ENCODE measurements around the gene TMEM233.
A peak's percentile ranks its signal among the peaks of the same experiment; 100 is the strongest.

The TMEM233 gene

DNA sequence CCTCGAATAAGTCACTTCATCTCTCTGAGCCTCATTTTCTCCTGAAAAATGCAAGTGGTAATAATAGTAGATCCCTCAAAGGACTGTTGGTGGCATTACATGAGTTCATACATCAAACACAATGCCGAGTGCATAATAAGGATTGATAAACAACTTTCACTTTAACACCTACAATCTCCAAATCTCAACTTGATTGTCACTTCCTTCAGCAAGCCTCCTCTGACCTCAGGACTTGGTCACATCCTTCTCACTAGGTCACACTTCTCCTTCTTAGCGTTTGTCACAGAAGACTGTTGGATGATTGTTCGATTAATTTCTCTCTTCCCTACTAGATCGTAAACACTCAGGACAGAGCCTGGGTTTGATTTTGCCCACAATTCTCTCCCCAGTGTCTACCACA is 66.5 kb downstream of the TMEM233 start:
- no peak for DNase-seq

GRCh38 chr12:119661882-119662281 is 68.3 kb downstream of the TMEM233 start:
- no peak for DNase-seq

GRCh38 chr12:119664642-119665041 is 71.1 kb downstream of the TMEM233 start:
- no peak for DNase-seq

- DNase-seq, result no peak
Measured at GRCh38 chr12:119665164-119665929, 71.8 kb downstream of the TMEM233 start.

GRCh38 chr12:119666226-119666795 is 72.7 kb downstream of the TMEM233 start:
- no peak for DNase-seq

DNA sequence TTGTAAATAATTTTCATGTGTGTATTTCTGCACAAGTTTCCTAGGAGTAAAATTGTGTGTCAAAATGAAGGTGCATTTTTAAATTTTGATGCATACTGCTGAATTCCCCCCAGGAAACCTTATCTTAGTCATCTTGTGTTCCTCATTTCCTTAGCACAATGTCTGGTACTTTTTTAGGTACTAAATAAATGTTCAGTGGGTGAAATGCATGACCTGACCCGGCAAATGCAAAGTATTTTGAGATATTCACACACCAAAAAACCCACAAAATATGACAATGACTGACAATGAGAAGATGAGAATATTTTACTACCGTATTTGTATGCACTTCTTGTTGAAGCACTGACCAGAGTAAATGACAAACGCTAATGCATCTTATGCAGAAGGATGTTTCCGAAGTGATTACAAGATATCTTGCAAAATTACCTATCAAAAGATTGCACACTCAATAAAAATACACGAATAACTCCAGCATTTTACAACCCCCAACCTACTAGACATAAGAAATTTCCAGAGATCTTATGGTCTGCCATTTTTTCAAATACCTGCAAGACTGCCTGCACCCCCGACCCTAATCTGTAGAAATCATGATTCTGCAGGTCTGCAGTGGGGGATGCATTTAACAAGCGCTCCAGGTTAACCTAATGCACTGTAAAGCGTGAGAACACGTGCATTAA is 73.5 kb downstream of the TMEM233 start:
- DNase-seq, result no peak

GRCh38 chr12:119667577-119668323 is 74.2 kb downstream of the TMEM233 start, which contains the start of gene PRKAB1:
TSS of gene PRKAB1 (plus strand) at chr12:119668133. CDS start at chr12:119668245, 112 bp downstream.
- DNase-seq, result peak; percentile 98

DNA sequence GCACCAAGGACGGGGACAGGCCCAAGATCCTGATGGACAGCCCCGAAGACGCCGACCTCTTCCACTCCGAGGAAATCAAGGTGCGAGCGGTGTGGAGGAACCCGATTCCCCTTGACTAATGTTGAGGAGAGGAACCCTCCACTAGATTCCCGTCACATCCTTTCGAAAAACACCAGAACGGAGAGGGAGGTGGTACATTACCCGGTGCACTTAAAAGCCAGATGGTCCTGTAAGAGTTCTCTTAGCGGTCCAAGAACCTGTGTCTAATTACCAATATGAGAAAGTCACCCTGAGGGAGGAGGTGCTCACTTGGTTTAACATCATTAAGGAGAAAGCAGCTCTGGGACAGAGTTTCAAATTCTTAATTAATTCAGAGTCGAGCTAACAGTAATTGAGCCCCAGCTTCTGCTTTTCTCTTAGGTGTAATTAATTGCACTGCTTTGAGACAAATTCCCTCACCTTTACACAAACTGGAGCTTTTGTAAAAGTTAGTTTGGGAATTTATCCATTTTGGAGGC is 74.8 kb downstream of the TMEM233 start:
- DNase-seq, result no peak

- DNase-seq, result no peak
Measured at GRCh38 chr12:119669744-119670472, 76.3 kb downstream of the TMEM233 start.

DNA sequence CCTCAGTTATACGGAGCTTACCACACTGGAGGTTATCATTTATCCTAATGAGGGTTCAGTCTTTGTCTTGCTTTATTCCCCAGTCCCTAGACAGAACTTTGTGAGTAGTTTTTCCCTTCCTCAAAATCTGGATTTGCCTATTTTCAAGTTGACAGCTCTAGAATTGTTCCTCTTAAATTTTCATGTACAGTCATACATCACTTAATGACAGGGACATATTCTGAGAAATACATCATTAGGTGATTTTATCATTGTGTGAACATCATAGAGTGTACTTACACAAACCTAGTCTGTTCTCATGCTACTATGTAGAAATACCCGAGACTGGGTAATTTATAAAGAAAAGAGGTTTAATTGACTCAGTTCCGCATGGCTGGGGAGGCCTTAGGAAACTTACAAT is 77.5 kb downstream of the TMEM233 start:
- no peak for DNase-seq

- no peak for DNase-seq
Measured at GRCh38 chr12:119672194-119672593, 78.6 kb downstream of the TMEM233 start.

GRCh38 chr12:119673634-119674033 is 80.1 kb downstream of the TMEM233 start:
- DNase-seq, result no peak

DNA sequence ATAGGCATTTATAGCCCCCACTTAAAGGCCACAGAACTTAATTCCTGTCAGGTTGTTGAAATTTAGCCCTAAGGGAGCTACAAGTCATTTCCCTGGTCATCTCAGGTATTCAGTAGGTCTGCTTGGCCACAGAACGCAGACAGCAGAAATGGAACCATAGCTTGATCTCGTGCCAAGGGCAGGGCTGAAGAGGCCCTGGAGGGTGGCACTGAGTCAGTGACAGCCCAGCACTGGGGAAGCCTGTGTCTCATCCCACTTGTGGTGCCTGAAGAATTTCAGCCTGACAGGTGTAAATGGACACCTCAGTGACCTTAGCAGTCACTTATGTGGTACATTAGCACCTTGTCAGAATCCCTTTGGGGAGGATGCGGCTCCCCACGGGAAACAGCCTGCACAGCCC is 81.0 kb downstream of the TMEM233 start:
- DNase-seq, result no peak

- no peak for DNase-seq
Measured at GRCh38 chr12:119676022-119676421, 82.4 kb downstream of the TMEM233 start.

- no peak for DNase-seq
Measured at GRCh38 chr12:119676573-119676972, 83.0 kb downstream of the TMEM233 start.

GRCh38 chr12:119678459-119678858 is 84.9 kb downstream of the TMEM233 start:
- no peak for DNase-seq

DNA sequence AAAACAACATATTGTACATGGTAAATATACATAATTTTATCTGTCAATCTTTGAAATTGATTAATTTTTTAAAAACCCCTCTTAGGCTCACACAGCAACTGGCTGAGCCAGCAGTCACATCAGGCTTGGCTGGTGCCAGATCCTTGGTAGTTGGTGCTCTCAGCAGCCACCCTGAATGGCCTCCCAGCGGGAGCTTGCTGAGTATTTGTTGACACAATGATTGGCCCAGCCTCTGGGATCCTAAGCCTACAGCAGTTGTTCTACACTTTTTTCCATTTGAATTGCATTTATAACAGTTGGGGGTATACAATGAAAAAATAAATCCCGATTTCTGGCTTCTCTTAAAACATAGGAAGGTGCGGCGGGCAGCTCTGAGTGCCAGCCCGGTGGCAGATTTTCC is 85.5 kb downstream of the TMEM233 start:
- DNase-seq, result no peak

DNA sequence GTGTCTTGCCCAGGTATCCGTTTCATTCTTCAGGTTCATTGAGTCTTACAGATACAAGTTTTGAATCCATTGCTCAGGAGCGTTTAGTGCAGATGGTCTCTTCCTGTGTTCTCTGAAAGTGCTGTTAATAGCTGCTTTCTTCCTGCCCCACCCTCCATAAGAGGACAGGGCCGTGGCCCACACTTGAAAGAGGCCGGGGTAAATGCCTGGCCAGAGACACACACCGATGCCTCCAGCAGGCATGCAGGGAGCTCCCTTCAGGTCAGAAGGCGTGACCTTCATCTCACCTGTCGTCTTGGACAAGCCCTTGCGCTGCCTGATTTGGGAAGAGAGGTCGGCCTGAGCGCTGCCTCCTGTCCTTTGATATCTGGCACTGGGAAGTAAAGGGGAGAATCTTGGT is 85.9 kb downstream of the TMEM233 start:
- no peak for DNase-seq

GRCh38 chr12:119681111-119681510 is 87.5 kb downstream of the TMEM233 start:
- DNase-seq, result no peak

- no peak for DNase-seq
Measured at GRCh38 chr12:119681728-119682638, 88.4 kb downstream of the TMEM233 start.

DNA sequence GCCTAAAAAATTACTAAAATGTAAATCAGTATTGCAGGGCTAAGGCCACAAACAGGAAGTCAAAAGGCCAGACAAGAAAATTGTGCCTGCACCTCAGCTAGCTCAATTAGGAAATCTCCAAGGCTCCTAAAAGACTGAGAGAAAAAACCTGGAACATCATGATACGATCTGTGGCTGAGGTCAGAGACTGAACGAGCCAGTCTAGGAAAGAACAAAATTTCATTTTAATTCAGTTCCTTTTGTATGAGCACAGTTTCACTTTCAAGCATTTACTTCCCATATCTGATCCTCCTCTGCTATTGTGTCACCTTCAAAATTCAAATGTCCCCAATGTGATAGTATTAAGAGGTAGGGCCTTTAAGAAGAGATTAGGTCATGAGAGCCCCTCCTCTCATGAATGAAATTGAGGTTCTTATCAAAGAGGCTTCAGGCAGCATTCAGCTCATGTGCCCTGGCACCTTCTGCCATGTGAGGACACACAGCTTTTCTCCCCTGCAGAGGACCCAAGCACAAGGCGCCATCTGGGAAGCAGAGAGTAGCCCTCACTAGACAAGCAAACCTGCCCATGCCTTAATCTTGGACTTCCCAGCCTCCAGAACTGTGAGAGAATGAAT is 89.2 kb downstream of the TMEM233 start:
- no peak for DNase-seq

All from NCI-H1105 treated with DMSO at 0.1 percent for 48 hours (cell line).